IPS DF 6.9 (cell line): Measurements from ENCODE around the gene CST9L.
"Not testable (repeated sequence)": the region's sequence is repeated elsewhere in the genome, so short reads cannot be mapped to it uniquely, and the experiment has no call there.

Experiments used
- DNase-seq: peaks from one replicate; pipeline ENCODE4 v3.0.0-alpha.2; 2013; ENCODE audit warnings: low read depth, low spot score
- H3K27ac ChIP-seq: one replicate; pipeline ENCODE4 v1.5.1; 2013; ENCODE audit warnings: low read length, control low read depth
- H3K27me3 ChIP-seq: 2 replicates; pipeline ENCODE4 v1.6.1; 2013; ENCODE audit warnings: mild to moderate bottlenecking, low read length; ENCODE audit not compliant: control insufficient read depth, insufficient read depth
- H3K36me3 ChIP-seq: 2 replicates; pipeline ENCODE4 v1.6.1; 2013; ENCODE audit warnings: low read length; ENCODE audit not compliant: control insufficient read depth, insufficient read depth
- H3K4me1 ChIP-seq: 2 replicates; pipeline ENCODE4 v1.6.1; 2013; ENCODE audit warnings: low read length; ENCODE audit not compliant: control insufficient read depth, insufficient read depth
- H3K4me3 ChIP-seq: 2 replicates; pipeline ENCODE4 v1.5.1; 2013; ENCODE audit warnings: mild to moderate bottlenecking, low read length
- H3K9me3 ChIP-seq: 2 replicates; pipeline ENCODE4 v1.6.1; 2013; ENCODE audit warnings: low read length, inconsistent platforms; ENCODE audit not compliant: control insufficient read depth, insufficient read depth
- WGBS: extraction: QIAGEN DNeasy Blood & Tissue Kit; methylation state at CpG from one replicate; pipeline ENCODE4 v1.1.7; 2013; ENCODE audit warnings: mixed read lengths, missing lambda C conversion rate; ENCODE audit not compliant: insufficient read length, insufficient coverage; 5-methylcytosine and 5-hydroxymethylcytosine counted together

Gene CST9L

GRCh38 chr20:23586735-23587525 lies 18.6 kb upstream of the CST9L start:
- H3K4me3 ChIP-seq = no peak overlapping the region
- H3K9me3 ChIP-seq = no peaks in the 10 kb centered on the region
- H3K36me3 ChIP-seq = no peaks in the 10 kb centered on the region
- no peaks in the 10 kb centered on the region for H3K27me3 ChIP-seq
- no CpG with 5 or more reads among the region's 13 CpGs for WGBS
- no peak overlapping the region for H3K27ac ChIP-seq
- peaks cover 1% of the 10 kb centered on the region; the same call in 1 of the 2 replicates for H3K4me1 ChIP-seq
- no peak for DNase-seq

- Histone ChIP-seq H3K36me3 (no peaks in the 10 kb centered on the region), H3K27ac (no peak overlapping the region), H3K4me3 (no peak overlapping the region), H3K27me3 (no peaks in the 10 kb centered on the region), H3K9me3 (no peaks in the 10 kb centered on the region), H3K4me1 (peaks cover 1% of the 10 kb centered on the region; the same call in 1 of the 2 replicates)
- WGBS = no CpG with 5 or more reads among the region's 5 CpGs
- DNase-seq = no peak
Observed at GRCh38 chr20:23585808-23586734, 17.8 kb upstream of the CST9L start.

DNA sequence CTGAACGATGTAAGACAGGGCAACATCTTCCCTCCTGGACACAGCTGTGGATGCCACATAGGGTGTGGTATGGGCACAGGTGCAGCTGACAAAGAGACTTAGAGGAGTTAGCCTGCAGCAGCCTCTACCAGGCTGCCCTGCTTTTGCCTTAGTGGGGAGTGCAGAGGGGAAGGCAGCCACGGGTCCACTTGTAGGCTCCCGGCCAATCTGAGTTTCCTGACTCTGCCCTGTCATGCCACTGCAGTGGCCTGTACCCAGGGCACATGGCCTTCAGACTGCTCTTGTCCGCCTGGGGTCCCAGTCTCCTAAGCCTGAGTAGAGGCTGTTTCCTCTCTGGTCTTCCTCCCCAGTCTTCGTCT lies 17.1 kb upstream of the CST9L start:
- no peaks in the 10 kb centered on the region for H3K9me3 ChIP-seq
- H3K4me1 ChIP-seq = peaks cover 1% of the 10 kb centered on the region; the same call in 1 of the 2 replicates
- no peak overlapping the region for H3K27ac ChIP-seq
- H3K36me3 ChIP-seq = no peaks in the 10 kb centered on the region
- DNase-seq = no peak
- no peaks in the 10 kb centered on the region for H3K27me3 ChIP-seq
- H3K4me3 ChIP-seq = no peak overlapping the region
- WGBS = no CpG with 5 or more reads among the region's 5 CpGs

GRCh38 chr20:23584434-23585199 lies 16.3 kb upstream of the CST9L start:
- H3K9me3 ChIP-seq = no peaks in the 10 kb centered on the region
- WGBS = no CpG with 5 or more reads among the region's 5 CpGs
- H3K36me3 ChIP-seq = no peaks in the 10 kb centered on the region
- no peak overlapping the region for H3K27ac ChIP-seq
- H3K27me3 ChIP-seq = no peaks in the 10 kb centered on the region
- no peak overlapping the region for H3K4me3 ChIP-seq
- no peak for DNase-seq
- peaks cover 1% of the 10 kb centered on the region; the same call in 1 of the 2 replicates for H3K4me1 ChIP-seq

- Histone ChIP-seq H3K4me3 (no peak overlapping the region), H3K36me3 (no peaks in the 10 kb centered on the region), H3K27me3 (no peaks in the 10 kb centered on the region), H3K9me3 (no peaks in the 10 kb centered on the region), H3K27ac (no peak overlapping the region), H3K4me1 (no peaks in the 10 kb centered on the region; the same call in 1 of the 2 replicates)
- DNase-seq = no peak
Observed at GRCh38 chr20:23583526-23583925, 15.2 kb upstream of the CST9L start.

DNA sequence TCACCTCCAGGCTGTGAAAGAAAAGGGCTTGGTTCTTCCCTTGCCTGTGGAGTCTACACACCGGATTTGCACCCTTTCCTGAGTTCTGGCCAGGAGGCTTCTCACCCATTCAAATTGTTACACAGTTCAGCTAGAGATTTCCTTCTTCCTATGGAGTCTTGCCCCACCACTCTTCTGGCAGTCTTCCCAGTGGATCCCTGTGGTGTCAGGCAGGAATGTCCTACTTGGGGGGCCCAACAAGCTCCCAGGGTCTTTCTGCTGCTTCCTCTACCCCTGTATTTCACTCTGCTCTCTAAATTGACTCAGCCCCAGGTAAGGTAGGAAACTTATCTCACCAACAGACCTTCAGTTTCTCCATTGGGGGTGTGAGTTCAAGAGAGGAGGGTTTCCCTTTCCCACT lies 14.0 kb upstream of the CST9L start:
- no peak for DNase-seq
- H3K27ac ChIP-seq = no peak overlapping the region
- no peaks in the 10 kb centered on the region for H3K36me3 ChIP-seq
- no peaks in the 10 kb centered on the region for H3K27me3 ChIP-seq
- no CpG with 5 or more reads among the region's 1 CpG for WGBS
- H3K4me3 ChIP-seq = no peak overlapping the region
- no peaks in the 10 kb centered on the region for H3K4me1 ChIP-seq
- H3K9me3 ChIP-seq = no peaks in the 10 kb centered on the region

DNA sequence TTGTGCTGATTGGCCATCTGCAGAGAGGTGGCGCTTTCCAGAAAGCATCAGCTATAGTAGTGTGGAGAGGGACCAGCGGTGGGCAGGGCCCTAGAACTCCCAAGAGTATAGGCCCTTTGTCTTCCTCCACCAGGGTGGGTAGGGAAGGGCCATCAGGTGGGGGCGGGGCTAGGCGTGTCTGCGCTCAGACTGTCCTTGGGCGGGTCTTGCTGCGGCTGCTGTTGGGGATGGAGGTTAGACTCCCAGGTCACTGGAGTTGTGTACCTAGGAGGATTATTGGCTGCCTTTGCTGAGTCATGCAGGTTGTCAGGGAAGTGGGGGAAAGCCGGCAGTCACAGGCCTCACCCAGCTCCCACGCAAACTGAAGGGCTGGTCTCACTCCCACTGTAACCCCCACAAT lies 13.5 kb upstream of the CST9L start:
- H3K4me3 ChIP-seq, H3K27me3 ChIP-seq, H3K9me3 ChIP-seq, H3K27ac ChIP-seq, H3K4me1 ChIP-seq, DNase-seq, H3K36me3 ChIP-seq: not testable (repeated sequence)
- WGBS = no CpG with 5 or more reads among the region's 9 CpGs

DNA sequence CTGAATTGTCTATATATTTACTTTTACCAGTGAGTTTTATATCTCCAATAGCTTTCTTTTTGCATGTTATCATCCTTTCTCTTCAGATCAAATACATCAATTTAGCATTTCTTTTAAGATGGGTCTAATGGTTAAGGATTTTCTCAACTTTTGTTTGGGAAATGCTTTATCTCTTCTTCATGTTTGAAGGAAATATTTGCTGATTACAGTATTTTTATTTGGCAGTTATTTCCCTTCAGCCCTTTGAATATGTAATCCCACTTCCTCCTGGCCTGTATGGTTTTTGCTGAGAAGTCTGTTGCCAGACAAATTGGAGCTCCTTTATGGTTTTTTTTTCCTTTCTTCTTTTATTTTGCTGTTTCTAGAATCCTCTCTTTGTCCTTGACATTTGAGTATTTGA lies 6.7 kb upstream of the CST9L start:
- H3K27me3 ChIP-seq = no peaks in the 10 kb centered on the region
- H3K27ac ChIP-seq = no peak overlapping the region
- no peaks in the 10 kb centered on the region for H3K4me1 ChIP-seq
- no peak overlapping the region for H3K4me3 ChIP-seq
- no peak for DNase-seq
- H3K9me3 ChIP-seq = no peaks in the 10 kb centered on the region
- H3K36me3 ChIP-seq = no peaks in the 10 kb centered on the region

- WGBS = no CpG with 5 or more reads among the region's 2 CpGs
- no peaks in the 10 kb centered on the region for H3K27me3 ChIP-seq
- H3K27ac ChIP-seq = no peak overlapping the region
- no peaks in the 10 kb centered on the region for H3K4me1 ChIP-seq
- no peak for DNase-seq
- no peaks in the 10 kb centered on the region for H3K9me3 ChIP-seq
- no peaks in the 10 kb centered on the region for H3K36me3 ChIP-seq
- H3K4me3 ChIP-seq = no peak overlapping the region
Observed at GRCh38 chr20:23570178-23570760, 2.0 kb upstream of the CST9L start.

GRCh38 chr20:23569570-23569969 lies 1.3 kb upstream of the CST9L start:
- Histone ChIP-seq H3K9me3 (no peaks in the 10 kb centered on the region), H3K27me3 (no peaks in the 10 kb centered on the region), H3K36me3 (no peaks in the 10 kb centered on the region), H3K4me3 (no peak overlapping the region), H3K4me1 (no peaks in the 10 kb centered on the region), H3K27ac (no peak overlapping the region)
- DNase-seq = no peak
- no CpG with 5 or more reads among the region's 1 CpG for WGBS
